Lower lobe of right lung (tissue), 2 donors: ENCODE results near the gene ZSCAN5A. TPM values are rescaled to one million over a fixed set of nuclear protein-coding genes. Genes with fewer than 3 reads are reported as not detected.
"Not testable (repeated sequence)": the region's sequence is repeated elsewhere in the genome, so short reads cannot be mapped to it uniquely, and the experiment has no call there.

ENCODE experiments used
- ATAC-seq, 2 donors: fragments of 200-7000 bp; cut with Tn5 transposase; one replicate each; pipeline ENCODE4 v1.9.1; 2020 to 2022; ENCODE audit warnings: mild to moderate bottlenecking in 2 of 2, moderate library complexity in 2 of 2
- DNase-seq: peaks from one replicate; pipeline ENCODE4 v3.0.0-alpha.2; 2020
- H3K27ac ChIP-seq: fragments of 200-600 bp; one replicate; pipeline ENCODE4 v1.8.0; 2022
- H3K27me3 ChIP-seq: fragments of 200-600 bp; one replicate; pipeline ENCODE4 v1.8.0; 2022; ENCODE audit warnings: low read depth
- H3K36me3 ChIP-seq: fragments of 200-600 bp; one replicate; pipeline ENCODE4 v1.8.0; 2022; ENCODE audit warnings: mild to moderate bottlenecking
- H3K4me1 ChIP-seq: fragments of 200-600 bp; one replicate; pipeline ENCODE4 v1.8.0; 2022
- H3K4me3 ChIP-seq: fragments of 200-600 bp; one replicate; pipeline ENCODE4 v1.8.0; 2022; ENCODE audit warnings: mild to moderate bottlenecking
- H3K9me3 ChIP-seq: fragments of 200-600 bp; one replicate; pipeline ENCODE4 v1.8.0; 2022
- CTCF ChIP-seq: fragments of 200-600 bp; IDR thresholded peaks from one replicate; pipeline ENCODE4 v1.8.0; 2022; ENCODE audit warnings: antibody characterized with exemption, mild to moderate bottlenecking
- intact Hi-C: fragments of 100-400 bp; cut with DNase I; formaldehyde crosslinking; loops from one replicate; pipeline ENCODE4 v1.11.0; 2022
- total RNA-seq: library from RNA; stranded (reverse); fragmentation: NEBNext Ultra II Directional; extraction: Animal tissue kit (Norgen Biotek cat#: 25700); gene quantifications from one replicate; pipeline ENCODE4 v1.2.1, GENCODE V29; 2021
- donor health status: DM: no; HTN: yes; CAD: no; lungs with severe emphysema.

The ZSCAN5A gene
- total RNA-seq, 1 donor from 2014 or later = 16.7 TPM

GRCh38 chr19:56312787-56313657 is 1.6 kb downstream of the ZSCAN5A start:
- no peak for ATAC-seq
- H3K27ac ChIP-seq = no peak overlapping the region
- DNase-seq = no peak
- peaks cover 16% of the 10 kb centered on the region for H3K4me1 ChIP-seq
- H3K4me3 ChIP-seq = no peak overlapping the region
- peaks cover 9% of the 10 kb centered on the region for H3K36me3 ChIP-seq
- no peak for TF ChIP-seq CTCF
- H3K9me3 ChIP-seq = no peaks in the 10 kb centered on the region
- no peaks in the 10 kb centered on the region for H3K27me3 ChIP-seq
- intact Hi-C loops = no loop called here

DNA sequence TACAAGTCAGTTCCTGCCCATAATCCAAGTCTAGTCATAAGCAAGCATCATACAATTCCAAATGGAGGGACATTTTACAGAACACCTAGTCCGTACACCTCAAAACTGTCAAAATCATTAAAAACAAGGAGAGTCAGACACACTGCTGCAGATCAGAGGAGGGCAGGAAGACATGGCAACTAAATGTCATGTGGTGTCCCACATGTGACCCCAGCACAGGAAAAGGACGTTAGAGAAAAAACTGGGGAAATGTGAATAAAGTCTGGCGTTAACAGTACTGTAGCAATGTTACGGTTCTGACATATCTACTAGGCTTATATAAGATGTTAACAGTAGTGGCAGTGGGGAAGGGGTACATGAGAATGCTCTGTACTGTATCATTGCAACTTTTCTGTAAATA is 2.3 kb downstream of the ZSCAN5A start:
- Histone ChIP-seq H3K36me3 (peaks cover 9% of the 10 kb centered on the region), H3K4me3 (no peak overlapping the region), H3K27me3 (no peaks in the 10 kb centered on the region), H3K27ac (no peak overlapping the region), H3K4me1 (peaks cover 16% of the 10 kb centered on the region), H3K9me3 (no peaks in the 10 kb centered on the region)
- no peak for DNase-seq
- no peak for ATAC-seq
- no peak for TF ChIP-seq CTCF
- intact Hi-C loops = no loop called here

DNA sequence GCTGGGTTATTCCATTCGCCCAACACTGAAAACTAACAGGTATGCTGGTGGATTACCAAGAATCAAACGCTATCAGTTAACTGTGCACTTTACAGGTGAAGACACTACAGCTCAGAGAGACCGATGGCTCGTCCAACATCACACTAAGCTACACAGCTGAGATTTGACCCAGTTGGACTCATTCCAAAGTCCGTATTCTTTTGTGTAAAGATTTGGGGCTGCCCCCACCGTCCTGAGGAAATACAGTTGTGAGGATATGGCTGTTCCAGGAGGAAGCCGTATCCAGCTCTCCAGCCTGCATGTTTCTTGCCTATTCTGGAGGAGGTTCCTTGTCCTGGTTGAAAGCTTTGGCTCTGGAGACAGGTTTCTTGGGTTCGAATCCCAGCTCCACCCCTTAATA is 4.2 kb downstream of the ZSCAN5A start:
- Histone ChIP-seq H3K36me3 (peaks cover 9% of the 10 kb centered on the region), H3K4me3 (no peak overlapping the region), H3K27me3 (no peaks in the 10 kb centered on the region), H3K4me1 (peaks cover 10% of the 10 kb centered on the region), H3K27ac (no peak overlapping the region), H3K9me3 (no peaks in the 10 kb centered on the region)
- DNase-seq = no peak
- no peak for TF ChIP-seq CTCF
- ATAC-seq = no peak
- intact Hi-C loops = no loop called here

DNA sequence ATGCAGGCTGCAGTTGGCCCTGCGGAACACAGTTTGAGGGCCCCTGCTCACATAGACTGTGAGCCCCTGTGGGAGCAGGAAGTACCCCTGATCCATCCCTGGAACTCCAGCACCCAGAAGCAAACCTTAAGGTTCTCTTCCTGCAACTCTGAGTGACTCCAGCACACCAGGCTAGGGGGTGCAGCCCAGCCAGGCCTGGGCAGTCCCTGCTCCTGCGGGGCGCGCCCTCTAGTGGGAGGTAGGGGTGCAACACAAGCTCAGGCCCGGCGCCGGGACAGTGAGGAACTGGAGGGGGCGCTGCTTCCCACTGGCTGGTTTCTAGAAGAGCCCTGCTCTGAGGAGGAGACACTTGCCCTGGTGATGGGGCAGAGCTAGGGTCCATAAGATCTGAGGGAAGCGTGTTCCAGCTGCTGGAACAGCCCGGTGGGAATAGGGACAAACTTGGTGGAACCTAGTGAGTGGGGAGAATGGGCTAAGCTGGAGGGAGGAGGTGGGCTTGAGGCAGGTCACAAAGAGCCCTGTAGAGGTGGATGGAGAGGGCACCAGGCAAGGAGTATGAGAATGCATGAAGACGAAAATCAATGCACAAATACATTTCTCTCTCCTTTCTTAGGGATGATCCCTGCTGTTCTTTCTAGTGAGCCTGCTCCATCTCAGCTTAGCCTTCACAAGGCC is 5.0 kb downstream of the ZSCAN5A start:
- no peaks in the 10 kb centered on the region for H3K9me3 ChIP-seq
- no peaks in the 10 kb centered on the region for H3K27me3 ChIP-seq
- ATAC-seq = peak; percentile 59 to 80
- no peak overlapping the region for H3K27ac ChIP-seq
- DNase-seq = peak; percentile 81
- intact Hi-C loops = no loop called here
- H3K36me3 ChIP-seq = peaks cover 12% of the 10 kb centered on the region
- no peak overlapping the region for H3K4me3 ChIP-seq
- TF ChIP-seq CTCF = peak; percentile 77
- H3K4me1 ChIP-seq = peaks cover 9% of the 10 kb centered on the region

- intact Hi-C loops = no loop called here
- no peak overlapping the region for H3K4me3 ChIP-seq
- ATAC-seq = no peak
- no peak for TF ChIP-seq CTCF
- H3K9me3 ChIP-seq = no peaks in the 10 kb centered on the region
- DNase-seq = no peak
- H3K27ac ChIP-seq = no peak overlapping the region
- H3K4me1 ChIP-seq = peaks cover 6% of the 10 kb centered on the region
- H3K27me3 ChIP-seq = no peaks in the 10 kb centered on the region
- H3K36me3 ChIP-seq = peaks cover 12% of the 10 kb centered on the region
Measured at GRCh38 chr19:56308792-56309191, 5.8 kb downstream of the ZSCAN5A start.

DNA sequence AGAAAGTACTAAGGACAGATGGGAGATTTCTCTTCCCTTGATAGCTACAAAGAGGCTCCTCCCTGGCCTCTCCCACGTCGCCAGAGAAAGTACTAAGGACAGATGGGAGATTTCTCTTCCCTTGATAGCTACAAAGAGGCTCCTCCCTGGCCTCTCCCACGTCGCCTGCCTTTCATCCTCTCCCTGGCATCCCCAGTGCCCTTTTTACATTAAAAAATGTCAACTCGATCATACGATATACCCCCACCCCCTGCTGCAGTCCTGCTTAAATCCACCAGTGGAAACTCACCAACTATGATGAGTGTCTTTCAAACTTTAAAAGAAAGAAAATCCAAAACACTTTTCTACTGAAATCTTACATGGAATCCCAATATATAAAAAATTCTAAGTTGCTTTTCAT is 7.6 kb downstream of the ZSCAN5A start:
- H3K27me3 ChIP-seq, H3K9me3 ChIP-seq, DNase-seq, intact Hi-C loops, H3K4me3 ChIP-seq, H3K4me1 ChIP-seq, ATAC-seq: not testable (repeated sequence)
- Histone ChIP-seq H3K36me3 (peaks cover 12% of the 10 kb centered on the region), H3K27ac (peak overlapping the region; percentile 15)
